GM21447 (cell line): Measurements from ENCODE around the gene NEK6.

Experiments used
- ATAC-seq: cut with Tn5 transposase; IDR thresholded peaks from one replicate; pipeline ENCODE4 v1.9.1; 2021; ENCODE audit not compliant: unreplicated experiment

Gene NEK6

DNA sequence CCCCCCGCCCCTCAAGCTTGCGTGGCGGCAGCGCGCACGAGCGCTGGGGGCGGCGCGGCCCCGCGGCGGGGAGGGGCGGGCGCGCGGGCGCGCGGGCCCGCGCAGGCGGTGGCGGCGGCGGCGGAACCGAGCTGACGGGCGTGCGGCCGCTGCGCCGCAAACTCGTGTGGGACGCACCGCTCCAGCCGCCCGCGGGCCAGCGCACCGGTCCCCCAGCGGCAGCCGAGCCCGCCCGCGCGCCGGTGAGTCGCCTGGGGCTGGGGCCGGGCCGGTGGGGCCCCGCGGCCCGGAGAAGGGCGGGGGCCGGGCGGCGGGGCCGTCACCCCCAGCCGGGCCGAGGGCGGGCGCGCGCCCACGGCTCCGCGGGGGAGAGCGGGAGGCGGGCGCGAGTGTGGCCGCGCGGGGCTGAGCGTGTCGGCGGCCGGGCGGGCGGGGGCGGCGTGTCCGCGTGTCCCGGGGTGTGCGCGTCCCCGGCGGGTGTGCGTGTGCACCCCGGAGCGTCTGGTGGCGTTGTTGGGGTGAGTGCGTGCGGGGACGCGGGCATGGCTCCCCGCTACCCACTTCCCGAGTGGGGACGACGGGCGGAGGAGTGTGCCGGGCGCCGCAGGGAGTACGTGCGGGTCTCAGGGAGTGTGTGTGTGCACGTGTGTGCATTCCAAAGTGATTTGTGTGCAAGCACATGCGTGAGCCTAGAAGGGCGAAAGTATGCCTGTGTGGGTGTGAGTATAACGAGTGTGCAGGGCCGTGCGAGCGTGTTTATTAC, at the start of gene NEK6:
Gene NEK6 (plus strand): TSS at position 106 of the 763 bp plus-strand sequence. CDS start 44,016 bp downstream, outside the sequence.
- ATAC-seq: no peak

DNA sequence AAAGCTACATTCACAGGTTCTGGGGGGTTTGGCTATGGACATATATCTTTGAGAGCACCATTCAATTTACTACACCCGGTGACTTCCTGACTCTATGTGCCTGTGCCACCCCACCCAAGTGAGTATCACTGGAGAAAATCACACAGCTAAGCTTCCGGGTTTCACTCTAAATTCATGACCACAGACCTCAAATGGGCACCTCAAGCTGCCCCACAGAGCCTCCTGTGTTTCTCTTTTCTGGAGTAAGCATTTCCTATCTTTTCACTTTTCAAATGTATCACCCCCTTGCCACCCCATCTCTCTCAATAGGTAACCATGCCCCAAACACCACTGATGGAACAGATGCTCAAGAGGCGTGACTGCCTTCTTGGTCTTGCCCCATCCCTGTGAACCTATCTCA, 49.2 kb upstream of the NEK6 start:
- no peak for ATAC-seq

DNA sequence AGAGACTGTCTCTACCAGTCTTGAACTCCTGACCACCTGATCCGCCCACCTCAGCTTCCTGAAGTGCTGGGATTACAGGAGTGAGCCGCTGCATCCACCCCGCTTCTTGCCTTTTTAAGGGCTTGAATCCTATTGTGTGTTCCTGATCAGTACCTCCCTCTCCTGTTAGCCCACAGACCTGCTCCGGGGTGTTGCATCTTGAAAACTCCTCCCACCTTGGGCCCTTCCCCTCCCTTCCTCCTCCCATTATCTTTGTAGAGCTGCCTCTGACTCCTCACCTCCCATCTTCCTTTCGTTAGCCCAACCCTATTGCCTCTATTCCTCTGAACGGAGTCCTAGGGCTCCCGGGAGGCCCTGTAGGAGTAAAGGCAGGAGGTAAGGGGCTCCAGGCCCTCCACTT, 48.5 kb upstream of the NEK6 start:
- ATAC-seq: no peak

DNA sequence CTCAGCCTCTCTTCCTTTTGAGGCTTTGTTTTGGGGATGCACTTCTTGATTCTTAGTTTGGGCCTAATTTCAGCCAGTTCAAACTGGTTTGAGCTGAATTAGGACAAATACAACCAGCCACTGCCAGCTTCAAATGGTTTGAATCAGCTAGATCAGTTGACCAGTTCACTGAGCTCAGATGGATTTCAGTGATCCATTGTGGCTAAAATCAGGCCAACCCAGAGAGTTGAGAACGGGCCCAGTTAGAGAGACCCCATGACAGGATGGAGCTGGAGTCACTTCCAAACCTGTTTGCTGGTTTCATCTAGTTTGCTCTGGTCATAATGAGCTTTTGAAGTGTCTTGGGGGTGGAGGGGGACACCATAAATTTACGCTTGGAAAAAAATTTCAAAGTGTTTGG, 48.0 kb upstream of the NEK6 start:
- no peak for ATAC-seq

DNA sequence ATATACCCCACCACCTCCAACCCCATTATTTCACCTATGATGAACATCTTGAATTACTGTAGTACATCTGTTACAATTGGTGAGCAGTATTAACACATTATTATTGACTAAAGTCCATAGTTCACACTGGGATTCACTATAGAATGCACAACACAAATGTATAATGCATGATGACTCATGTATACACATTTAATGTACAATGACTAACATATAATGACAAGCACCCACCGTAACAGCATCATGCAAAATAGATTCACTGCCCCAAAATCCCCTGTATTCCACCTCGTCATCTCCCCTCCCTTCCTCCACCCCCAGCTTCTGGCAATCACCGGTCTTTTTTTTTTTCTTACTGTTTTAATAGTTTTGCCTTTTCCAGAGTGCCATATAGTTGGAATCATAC, 47.1 kb upstream of the NEK6 start:
- ATAC-seq: peak; percentile 57

DNA sequence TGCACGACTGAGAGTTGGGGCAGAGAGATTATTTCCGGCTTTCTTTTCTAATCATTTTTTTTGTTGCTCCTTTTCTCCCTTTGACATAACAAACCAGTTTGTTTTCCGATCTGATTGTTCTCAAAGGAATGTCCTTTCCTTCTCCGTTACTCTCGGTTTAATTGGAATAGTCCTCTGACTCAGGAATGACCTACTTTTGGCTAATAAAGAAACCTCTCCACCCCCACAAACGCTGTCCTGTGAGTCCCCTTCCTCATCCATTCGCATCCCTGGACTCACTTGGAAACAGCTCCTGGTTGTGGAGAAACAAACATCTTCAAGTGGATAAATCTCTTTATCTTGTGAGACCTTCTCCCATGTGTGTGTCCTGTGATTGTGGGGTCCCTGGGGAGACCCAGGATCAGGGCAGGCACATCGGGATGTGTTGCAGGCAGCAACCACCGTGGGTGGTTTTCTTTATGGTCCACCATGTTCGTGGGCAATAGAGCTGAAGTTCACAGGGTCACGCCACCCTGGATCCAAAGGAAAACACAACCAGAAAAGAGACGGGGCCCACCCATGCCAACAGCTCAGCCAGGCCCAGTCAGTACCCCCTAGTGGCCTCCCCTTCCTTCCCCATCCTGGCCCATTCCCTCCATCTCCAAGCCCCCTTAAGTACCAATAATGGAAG, 45.2 kb upstream of the NEK6 start:
- ATAC-seq: no peak

DNA sequence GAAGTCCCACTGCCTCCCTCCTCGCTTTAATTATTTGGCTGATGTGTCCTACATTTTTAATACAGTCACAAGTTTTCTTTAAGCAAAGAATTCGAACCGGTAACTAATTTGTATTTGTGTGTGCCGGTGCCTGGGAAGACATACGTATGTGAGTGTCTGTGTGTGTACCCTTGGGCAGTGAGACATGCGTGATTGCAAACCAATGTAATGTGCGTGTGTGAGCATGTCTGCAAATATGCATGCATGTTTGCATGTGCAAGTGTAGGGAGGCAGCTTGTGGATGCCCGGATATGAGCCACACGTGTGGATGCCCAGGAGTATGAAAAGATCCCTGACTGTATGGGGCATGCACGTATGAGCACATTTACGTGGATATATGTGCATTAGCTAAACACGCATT, 44.4 kb upstream of the NEK6 start:
- ATAC-seq: no peak

DNA sequence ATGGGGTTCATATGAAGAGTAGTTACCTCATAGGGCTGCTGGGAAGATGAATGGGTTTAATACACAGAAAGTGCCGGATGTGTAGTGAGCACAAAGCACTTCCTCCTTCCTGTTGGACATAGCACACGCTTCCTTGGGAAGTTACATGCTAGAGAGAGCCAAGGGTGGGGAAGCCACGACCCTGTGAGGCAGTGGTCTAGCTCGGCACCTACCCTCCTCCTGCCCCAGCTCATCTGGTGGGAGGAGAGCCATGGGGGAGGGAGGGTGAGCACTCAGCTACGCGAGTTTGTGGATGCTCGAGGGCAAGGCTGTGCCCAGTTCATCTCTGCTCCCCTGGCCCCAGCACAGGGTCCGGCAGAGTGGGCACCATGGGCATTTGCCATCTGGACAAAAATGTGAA, 43.6 kb upstream of the NEK6 start:
- no peak for ATAC-seq

DNA sequence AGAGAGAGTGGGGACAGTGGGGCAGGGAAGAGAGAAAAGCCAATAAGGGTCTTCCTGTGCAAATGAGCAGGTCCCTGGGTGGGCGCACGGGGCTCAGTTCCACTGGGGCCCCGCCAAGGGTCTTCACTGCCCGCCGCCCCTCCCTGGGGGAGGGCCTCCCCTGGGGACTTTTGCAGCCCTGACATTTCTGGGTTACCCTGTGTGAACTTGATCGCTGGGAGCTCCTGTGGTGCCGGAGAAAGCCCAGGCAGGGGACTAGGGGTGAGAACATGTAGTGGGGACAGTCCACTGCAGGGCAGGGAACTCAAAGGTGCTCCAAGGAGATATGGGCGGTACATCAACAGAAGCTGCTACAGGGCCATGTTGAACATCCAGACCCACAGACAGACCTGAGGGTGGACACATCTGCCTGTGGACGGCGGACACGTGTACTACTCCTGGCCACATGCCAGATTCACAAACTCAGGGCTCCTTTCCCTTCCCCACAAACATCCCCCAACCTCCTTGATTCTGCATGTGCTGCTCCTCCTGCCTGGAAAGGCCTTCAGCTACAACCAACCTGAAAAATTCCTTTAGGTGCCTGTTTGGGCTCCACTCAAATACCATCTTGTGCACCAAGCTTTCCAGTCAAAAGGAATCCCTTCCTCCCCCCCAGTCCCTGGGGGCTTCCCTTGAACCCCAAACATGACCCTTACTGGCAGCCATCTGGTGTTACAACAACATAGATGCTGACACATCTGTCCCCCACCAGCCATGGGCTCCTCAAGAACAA, 43.0 kb upstream of the NEK6 start:
- ATAC-seq: no peak

DNA sequence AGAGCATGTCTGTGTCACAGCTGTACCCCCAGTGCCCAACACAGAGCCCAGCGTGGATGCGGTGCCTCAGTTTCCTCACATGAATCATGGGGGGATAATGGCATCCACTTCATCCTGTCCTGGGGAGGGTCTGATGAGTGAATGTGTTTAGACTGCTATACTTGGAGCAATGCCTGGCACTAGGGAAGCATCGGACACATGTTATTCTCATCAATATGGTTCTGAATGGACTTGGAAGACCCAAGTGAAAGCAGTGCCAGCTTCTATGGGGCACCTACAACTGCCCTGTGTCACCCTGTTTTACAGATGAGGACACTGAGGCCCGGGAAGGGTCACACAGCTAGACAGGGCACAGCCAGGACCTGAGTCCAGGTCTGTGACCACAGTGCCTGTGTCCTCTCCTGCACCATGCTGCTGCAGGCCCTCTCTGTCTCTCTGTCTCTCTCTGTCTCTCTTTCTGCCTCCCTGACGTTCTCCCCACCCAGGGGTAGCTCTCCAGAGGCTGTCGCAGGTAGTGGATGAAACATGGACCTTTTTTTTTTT, 42.3 kb upstream of the NEK6 start:
- ATAC-seq: no peak

DNA sequence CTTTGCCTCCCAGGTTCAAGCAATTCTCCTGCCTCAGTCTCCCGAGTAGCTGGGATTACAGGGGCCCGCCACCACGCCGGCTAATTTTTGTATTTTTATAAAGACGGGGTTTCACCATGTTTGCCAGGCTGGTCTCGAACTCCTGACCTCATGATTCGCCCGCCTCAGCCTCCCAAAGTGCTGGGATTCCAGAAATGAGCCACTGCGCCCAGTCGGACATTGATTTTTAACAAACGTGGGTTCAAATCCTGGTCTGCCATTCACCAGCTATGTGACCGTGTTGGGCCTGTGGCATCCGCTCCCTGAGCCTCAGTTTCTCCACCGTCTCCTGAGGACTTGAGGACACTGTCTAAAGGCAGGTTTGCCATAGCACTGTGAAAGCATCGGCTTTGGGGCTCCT, 41.8 kb upstream of the NEK6 start:
- no peak for ATAC-seq

DNA sequence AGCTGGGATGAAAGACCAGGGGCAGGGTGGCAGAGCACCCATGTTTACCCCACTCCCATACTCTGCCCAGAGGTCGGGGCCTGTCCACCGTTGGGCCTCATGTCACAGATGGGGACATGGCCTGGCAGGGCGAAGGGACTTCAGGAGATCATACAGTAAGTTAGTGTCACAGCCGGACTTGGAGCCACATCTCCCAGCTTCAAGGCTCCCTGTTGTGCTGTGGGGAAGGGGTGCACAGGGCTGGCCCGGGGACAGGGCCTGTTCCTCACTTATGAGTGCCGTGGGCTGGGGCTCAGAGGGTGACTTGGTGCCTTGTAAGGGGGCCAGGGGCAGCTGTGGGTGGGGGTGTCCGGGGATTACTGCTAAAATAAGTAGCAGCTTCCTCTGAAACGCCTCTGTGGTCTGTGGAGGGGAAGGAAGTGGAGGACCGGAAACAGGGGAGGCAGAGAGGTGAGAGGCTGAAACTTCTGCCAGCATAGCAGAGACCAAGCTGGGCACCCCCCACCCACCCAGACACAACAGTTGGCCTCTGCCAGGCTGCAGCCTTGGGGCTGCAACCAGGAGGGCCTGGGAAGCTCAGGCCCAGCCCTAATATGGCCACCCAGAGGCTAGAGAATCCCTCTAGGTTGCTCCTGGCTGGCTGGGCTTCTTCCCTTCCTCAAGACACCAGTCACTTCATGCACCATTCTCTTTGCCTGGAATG, 41.1 kb upstream of the NEK6 start:
- peak; percentile 31 for ATAC-seq

DNA sequence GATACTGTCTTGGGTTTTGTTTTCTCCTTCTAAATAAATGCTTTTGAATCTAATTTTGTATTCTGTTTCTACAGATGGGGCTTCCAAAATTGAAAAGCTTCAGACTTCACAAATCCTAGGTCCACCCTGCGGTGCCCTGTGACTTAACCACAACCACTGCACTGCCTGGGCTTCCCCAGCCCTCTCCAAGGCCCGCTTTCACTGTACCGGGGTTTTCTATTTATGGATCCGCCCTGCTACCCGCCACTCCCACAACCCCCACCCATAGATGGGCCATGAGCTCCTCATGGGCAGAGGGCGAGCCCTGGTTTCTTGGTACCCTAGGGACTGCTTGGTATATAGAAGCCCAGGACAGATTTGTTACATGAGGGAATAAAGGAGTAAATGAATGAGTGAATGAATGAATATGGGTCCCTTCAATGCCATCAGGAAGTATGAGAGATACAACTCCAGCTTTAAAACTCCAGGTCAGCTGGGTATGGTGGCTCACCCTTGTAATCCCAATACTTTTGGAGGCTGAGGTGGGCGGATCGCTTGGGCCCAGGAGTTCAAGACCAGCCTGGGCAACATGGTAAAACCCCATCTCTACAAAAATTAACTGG, 39.8 kb upstream of the NEK6 start:
- no peak for ATAC-seq

DNA sequence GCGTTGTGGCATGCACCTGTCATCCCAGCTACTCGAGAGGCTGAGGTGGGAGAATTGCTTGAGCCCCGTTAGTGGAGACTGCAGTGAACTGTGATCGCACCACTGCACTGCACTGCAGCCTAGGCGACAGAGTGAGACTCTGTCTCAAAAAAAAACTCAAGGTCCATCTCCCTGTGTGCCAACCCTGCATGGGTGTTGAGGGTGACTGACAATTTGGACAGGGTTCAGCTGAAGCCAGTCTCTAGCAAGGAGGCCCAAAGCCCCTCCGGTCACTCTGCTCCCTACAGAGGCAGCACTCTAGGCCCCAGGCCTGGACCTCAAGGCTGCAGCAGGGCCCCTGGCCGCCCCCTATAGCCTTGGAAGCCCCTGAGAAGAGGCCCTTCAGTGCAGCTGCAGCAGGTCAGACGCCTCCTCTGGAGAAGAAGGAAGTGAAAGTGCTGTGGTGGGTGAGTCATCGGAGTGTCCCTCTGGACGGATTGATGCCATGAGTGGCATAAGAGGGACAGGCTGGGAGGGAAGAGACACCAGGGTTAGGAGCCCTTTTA, 39.2 kb upstream of the NEK6 start:
- peak; percentile 62 for ATAC-seq

DNA sequence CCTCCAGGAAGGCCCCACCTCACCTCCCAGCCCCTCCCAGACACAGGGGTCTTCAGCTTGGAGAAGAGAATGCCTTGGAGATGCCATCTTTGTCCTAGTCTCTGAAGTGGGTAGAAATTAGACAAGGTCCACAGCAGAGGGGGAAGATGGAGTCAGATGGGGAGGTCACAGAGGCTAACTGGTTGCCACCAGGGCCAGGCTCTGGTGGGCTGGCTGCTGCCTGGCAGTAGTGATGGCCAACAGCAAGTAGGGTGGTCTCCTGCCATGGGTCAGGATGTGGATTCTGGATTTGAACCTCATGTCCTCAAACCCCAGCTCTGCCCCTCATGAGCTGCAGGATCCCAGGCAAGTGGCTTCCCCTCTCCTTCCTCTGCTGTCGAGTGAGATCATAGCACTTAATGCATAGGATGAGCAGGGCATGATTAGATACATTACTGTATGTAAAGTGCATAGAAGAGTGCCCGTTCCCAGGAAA, 38.7 kb upstream of the NEK6 start:
- ATAC-seq: peak; percentile 10

DNA sequence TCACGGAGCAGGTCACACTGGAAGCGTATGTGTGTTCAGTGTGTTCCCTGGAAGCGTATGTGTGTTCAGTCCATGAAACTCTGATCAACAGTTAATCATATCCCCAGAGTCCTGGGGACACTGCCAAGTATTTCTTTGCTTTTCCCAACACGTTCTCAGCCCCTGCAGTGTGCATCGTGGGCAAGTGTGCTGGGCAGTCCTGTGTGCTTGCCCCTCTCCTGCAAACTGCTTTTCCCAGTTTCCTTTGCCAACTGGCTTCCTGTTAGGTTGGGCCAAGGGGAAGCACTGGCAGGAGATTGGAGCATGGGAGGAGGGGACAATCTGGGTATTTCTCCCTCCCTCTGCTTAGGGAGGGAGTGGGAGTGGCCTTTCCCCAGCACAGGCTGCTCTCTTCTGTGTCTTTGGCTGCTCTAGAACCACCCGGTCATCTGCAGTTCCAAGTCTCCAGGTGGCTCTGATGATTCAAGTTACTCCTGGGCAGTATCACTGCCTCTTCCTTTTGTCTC, 36.8 kb upstream of the NEK6 start:
- ATAC-seq: no peak

DNA sequence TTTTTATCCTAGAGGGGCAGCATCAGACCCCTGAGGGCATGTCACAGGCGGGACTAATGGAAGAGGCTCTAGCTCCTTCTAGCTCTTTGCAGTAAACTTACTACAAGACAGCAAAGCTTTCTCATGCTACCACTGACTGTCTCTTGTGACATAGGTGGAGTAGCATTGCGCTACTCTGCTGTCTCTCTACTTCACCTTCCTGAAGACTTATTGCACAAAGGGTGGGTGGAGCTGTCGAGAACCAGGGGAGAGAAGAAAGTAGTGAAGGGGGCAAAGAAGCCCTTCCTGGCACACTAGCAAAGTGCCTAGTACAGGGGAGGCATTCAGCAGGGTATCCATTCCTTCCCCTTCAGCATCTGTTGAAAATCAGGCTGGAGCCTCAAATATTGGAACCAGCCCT, 36.1 kb upstream of the NEK6 start:
- ATAC-seq: no peak

DNA sequence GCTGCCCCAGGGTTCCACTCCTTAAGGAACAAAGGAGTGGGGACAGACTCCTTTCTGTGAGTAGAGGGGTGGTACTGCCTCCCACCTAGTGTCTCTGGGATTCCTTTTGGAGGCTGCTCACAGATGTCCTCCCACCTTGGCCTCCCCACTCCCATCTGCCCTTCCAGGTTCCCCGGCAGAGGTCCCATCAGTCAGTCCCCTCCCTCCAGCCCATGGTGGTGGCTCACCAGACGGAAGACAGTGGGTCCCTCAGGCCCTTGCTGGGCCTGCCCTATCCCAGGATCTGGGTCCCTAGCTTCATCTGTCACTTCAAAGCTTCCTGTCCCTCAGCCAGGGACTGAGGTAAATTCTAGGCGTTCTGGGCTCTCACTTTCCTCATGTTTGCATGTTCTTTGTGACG, 35.6 kb upstream of the NEK6 start:
- ATAC-seq: no peak

DNA sequence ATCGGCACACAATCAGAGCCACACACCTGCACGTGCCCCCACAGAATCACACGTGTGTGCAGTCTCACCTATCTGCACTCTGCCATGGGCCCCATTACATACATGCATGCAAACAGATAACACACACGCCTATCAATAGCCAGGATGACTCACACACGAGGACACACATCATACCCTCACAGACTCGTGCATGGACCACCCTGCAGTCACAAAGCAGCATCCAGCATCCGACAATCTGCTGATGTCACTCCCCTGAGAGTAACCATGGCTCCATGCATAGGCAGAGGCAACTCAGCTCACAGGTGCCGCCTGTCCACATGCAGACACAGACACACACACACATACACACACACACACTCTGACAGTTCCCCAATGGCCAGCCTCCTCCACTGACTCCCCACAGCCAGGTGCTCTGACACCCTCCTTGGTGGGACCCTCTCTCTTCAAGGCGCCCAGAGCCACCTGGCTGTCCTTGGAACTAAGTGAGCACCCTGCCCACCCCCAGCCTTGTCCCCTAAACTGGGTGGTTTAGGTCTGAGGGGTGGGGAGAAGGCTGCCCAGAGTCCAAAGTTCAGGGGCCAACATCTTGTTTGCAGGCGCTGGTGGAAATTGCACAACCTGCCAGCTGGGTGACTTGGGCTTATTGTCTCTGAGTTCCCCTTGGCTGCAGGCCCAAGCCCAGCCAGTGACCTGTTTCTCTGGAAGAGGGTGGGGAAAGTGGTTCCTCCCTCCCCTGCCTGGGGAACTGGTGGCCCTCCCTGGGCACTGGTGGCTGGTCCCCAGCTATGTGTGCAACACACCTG, 34.6 kb upstream of the NEK6 start:
- no peak for ATAC-seq
